GM23338 (cell line): Measurements from ENCODE around the gene IGF1R. TPM values are rescaled to one million over a fixed set of nuclear protein-coding genes. Genes with fewer than 3 reads are reported as not detected.

Source experiments
- ATAC-seq: fragments of 200-7000 bp; cut with Tn5 transposase; 3 replicates; pipeline ENCODE4 v1.9.1; 2020
- DNase-seq: peaks from one replicate; pipeline ENCODE4 v3.0.0-alpha.2; 2015; ENCODE audit warnings: low spot score
- H2AFZ ChIP-seq: fragments of 200-600 bp; sonication (generic); 2 replicates; pipeline ENCODE4 v1.8.0; 2016; ENCODE audit warnings: antibody characterized with exemption, mild to moderate bottlenecking, moderate library complexity
- H3F3A ChIP-seq: fragments of 200-600 bp; sonication (generic); replicated peaks from 2 replicates; pipeline ENCODE4 v1.8.0; 2017; ENCODE audit warnings: antibody characterized with exemption, mixed run types, low read depth
- H3K27ac ChIP-seq: fragments of 200-600 bp; sonication (generic); 2 replicates; pipeline ENCODE4 v1.6.1; 2016; ENCODE audit warnings: low read depth
- H3K27me3 ChIP-seq: fragments of 200-600 bp; sonication (generic); 2 replicates; pipeline ENCODE4 v1.8.0; 2016; ENCODE audit warnings: mild to moderate bottlenecking, mixed run types, moderate library complexity; ENCODE audit not compliant: insufficient read depth
- H3K36me3 ChIP-seq: fragments of 200-600 bp; sonication (generic); 2 replicates; pipeline ENCODE4 v1.8.0; 2016; ENCODE audit warnings: mild to moderate bottlenecking; ENCODE audit not compliant: insufficient read depth
- H3K4me1 ChIP-seq: fragments of 200-600 bp; sonication (generic); 2 replicates; pipeline ENCODE4 v1.8.0; 2016; ENCODE audit warnings: mild to moderate bottlenecking, moderate library complexity; ENCODE audit not compliant: insufficient read depth
- H3K4me2 ChIP-seq: fragments of 200-600 bp; sonication (generic); 2 replicates; pipeline ENCODE4 v1.7.1; 2017; ENCODE audit warnings: mixed run types
- H3K4me3 ChIP-seq: fragments of 200-600 bp; sonication (generic); 2 replicates; pipeline ENCODE4 v1.6.1; 2016; ENCODE audit warnings: mixed run types
- H3K79me2 ChIP-seq: fragments of 200-600 bp; sonication (generic); replicated peaks from 2 replicates; pipeline ENCODE4 v1.8.0; 2017; ENCODE audit warnings: mild to moderate bottlenecking; ENCODE audit not compliant: insufficient read depth
- H3K9me2 ChIP-seq: fragments of 200-600 bp; sonication (generic); 2 replicates; pipeline ENCODE4 v1.8.0; 2017; ENCODE audit not compliant: insufficient read depth
- H4K20me1 ChIP-seq: fragments of 200-600 bp; sonication (generic); replicated peaks from 2 replicates; pipeline ENCODE4 v1.8.0; 2017; ENCODE audit warnings: mild to moderate bottlenecking; ENCODE audit not compliant: insufficient read depth
- H3K27ac Mint-ChIP-seq: 2 replicates; pipeline ENCODE4 v1.8.0; 2020; ENCODE audit warnings: inconsistent platforms, mild to moderate bottlenecking, moderate library complexity, mixed read lengths
- H3K27me3 Mint-ChIP-seq: 3 replicates; pipeline ENCODE4 v1.8.0; 2022; ENCODE audit warnings: low read depth, mild to moderate bottlenecking, moderate library complexity, mixed read lengths, inconsistent platforms; ENCODE audit not compliant: insufficient read depth, poor library complexity
- H3K36me3 Mint-ChIP-seq: 3 replicates; pipeline ENCODE4 v1.8.0; 2021; ENCODE audit warnings: low read depth, mild to moderate bottlenecking, inconsistent platforms, moderate library complexity, mixed read lengths
- H3K4me1 Mint-ChIP-seq: 3 replicates; pipeline ENCODE4 v1.8.0; 2020; ENCODE audit warnings: mild to moderate bottlenecking, inconsistent platforms, mixed read lengths
- H3K4me3 Mint-ChIP-seq: 3 replicates; pipeline ENCODE4 v1.8.0; 2021; ENCODE audit warnings: moderate library complexity, mild to moderate bottlenecking, inconsistent platforms, mixed read lengths
- H3K9me3 Mint-ChIP-seq: 3 replicates; pipeline ENCODE4 v1.8.0; 2020; ENCODE audit warnings: moderate library complexity, mild to moderate bottlenecking, inconsistent platforms, mixed read lengths
- CREB1 ChIP-seq: fragments of 250-450 bp; sonication (Bioruptor Pico); IDR thresholded peaks from 2 replicates; pipeline ENCODE4 v1.5.0; 2020; ENCODE audit warnings: low read depth, mild to moderate bottlenecking, moderate library complexity
- ETS1 ChIP-seq: IDR thresholded peaks from 2 replicates; pipeline ENCODE4 v1.6.1; 2016; ENCODE audit warnings: antibody characterized with exemption
- EZH2 ChIP-seq: fragments of 200-600 bp; sonication (generic); IDR thresholded peaks from one replicate; pipeline ENCODE4 v1.8.0; 2017; ENCODE audit warnings: antibody characterized with exemption, mild to moderate bottlenecking, low read depth; ENCODE audit not compliant: unreplicated experiment
- EZH2phosphoT487 ChIP-seq: fragments of 200-600 bp; sonication (generic); IDR thresholded peaks from one replicate; pipeline ENCODE4 v1.8.1; 2018; ENCODE audit warnings: antibody characterized with exemption; ENCODE audit not compliant: unreplicated experiment
- JUNB ChIP-seq: IDR thresholded peaks from one replicate; pipeline ENCODE4 v1.6.1; 2016; ENCODE audit warnings: antibody characterized with exemption; ENCODE audit not compliant: unreplicated experiment
- NANOG ChIP-seq: IDR thresholded peaks from 2 replicates; pipeline ENCODE4 v1.6.1; 2016; ENCODE audit warnings: antibody characterized with exemption, borderline replicate concordance
- POLR2AphosphoS5 ChIP-seq: IDR thresholded peaks from 2 replicates; pipeline ENCODE4 v1.6.1; 2016; ENCODE audit warnings: antibody characterized with exemption, low read depth
- STAT1 ChIP-seq: IDR thresholded peaks from one replicate; pipeline ENCODE4 v1.6.1; 2016; ENCODE audit warnings: antibody characterized with exemption; ENCODE audit not compliant: unreplicated experiment
- ZNF114 ChIP-seq: fragments of 250-450 bp; sonication (Bioruptor Pico); IDR thresholded peaks from 2 replicates; pipeline ENCODE4 v1.5.0; 2020; ENCODE audit warnings: mild to moderate bottlenecking, moderate library complexity
- ZNF331 ChIP-seq: fragments of 250-450 bp; sonication (Bioruptor Pico); IDR thresholded peaks from 2 replicates; pipeline ENCODE4 v1.5.0; 2020; ENCODE audit warnings: low read depth, mild to moderate bottlenecking, moderate library complexity
- ZNF462 ChIP-seq: fragments of 250-450 bp; sonication (Bioruptor Pico); IDR thresholded peaks from 2 replicates; pipeline ENCODE4 v1.5.0; 2020; ENCODE audit warnings: mild to moderate bottlenecking, moderate library complexity
- polyA plus RNA-seq: library from polyadenylated mRNA; unstranded; fragments of >200 nt; fragmentation: Nextera tagmentation; extraction: Ambion mirVana; gene quantifications from 2 replicates; pipeline ENCODE4 v1.2.1, GENCODE V29; 2016
- total RNA-seq: library from RNA; depleted of rRNA; stranded (reverse); fragments of >200 nt; shearing (Covaris generic); gene quantifications from 2 replicates; pipeline ENCODE4 v1.2.3, GENCODE V29; 2014
- TF ChIP-seq, protein P1 (sequence below): IDR thresholded peaks from one replicate; pipeline ENCODE4 v1.6.1; 2018; ENCODE audit warnings: antibody characterized with exemption; ENCODE audit not compliant: unreplicated experiment
- TF ChIP-seq, protein P2 (sequence below), 2 experiments: fragments of 200-600 bp in 1 of 2; sonication (generic) in 1 of 2; conservative IDR thresholded peaks; 2 replicates each; pipeline versions ENCODE4 v1.5.1 to v1.6.1; 2016 to 2017; ENCODE audit warnings: antibody characterized with exemption in 2 of 2, low read depth in 2 of 2, mild to moderate bottlenecking in 2 of 2, moderate library complexity in 1 of 2

IGF1R gene
- total and polyA plus RNA-seq, 2 experiments from 2014 or later = 20.4 to 92.2 TPM

DNA sequence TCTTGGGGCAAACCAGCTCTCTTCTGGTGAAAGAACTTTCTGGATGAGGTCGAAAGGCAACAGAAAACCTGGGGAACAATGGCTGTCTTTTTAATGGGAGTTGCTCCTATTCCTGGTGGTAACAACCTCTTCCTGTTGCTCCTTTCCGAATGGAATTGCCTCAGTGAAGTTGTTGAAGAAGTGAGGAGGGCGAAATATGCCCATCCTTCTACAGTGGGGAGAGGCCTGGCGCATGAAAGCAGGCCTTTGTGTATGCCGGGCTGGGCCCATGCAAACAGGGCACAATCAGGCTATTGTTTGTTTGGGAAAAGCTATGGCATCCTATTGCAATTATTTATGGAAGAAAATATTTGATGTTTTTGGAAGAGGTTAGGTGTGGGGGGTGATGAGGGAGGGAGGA, 166.9 kb downstream of the IGF1R start:
- H2AFZ ChIP-seq = no peak overlapping the region
- peaks cover 62% of the 10 kb centered on the region for H3K4me1 ChIP-seq
- H3K27ac ChIP-seq = no peak overlapping the region
- Mint-ChIP-seq H3K27me3 (peaks cover 16% of the 10 kb centered on the region), H3K36me3 (no peaks in the 10 kb centered on the region; the same call in 2 of the 3 replicates), H3K4me3 (no peak overlapping the region), H3K4me1 (peaks cover 62% of the 10 kb centered on the region), H3K9me3 (peaks cover 2% of the 10 kb centered on the region; the same call in 1 of the 3 replicates), H3K27ac (no peak overlapping the region)
- H3K4me3 ChIP-seq = no peak overlapping the region
- DNase-seq (no peak), ATAC-seq (no peak)
- no peak overlapping the region for H3K4me2 ChIP-seq
- no peaks in the 10 kb centered on the region for H3K36me3 ChIP-seq
- H3K27me3 ChIP-seq = no peaks in the 10 kb centered on the region
- peaks cover 10% of the 10 kb centered on the region; the same call in 1 of the 2 replicates for H4K20me1 ChIP-seq
- H3K79me2 ChIP-seq = peaks cover 98% of the 10 kb centered on the region
- no peaks in the 10 kb centered on the region for H3F3A ChIP-seq
- H3K9me2 ChIP-seq = peaks cover 10% of the 10 kb centered on the region
- no peak for TF ChIP-seq ZNF114
- TF ChIP-seq ZNF331 (CRISPR knock-in tag) = no peak
- TF ChIP-seq, protein P1, sequence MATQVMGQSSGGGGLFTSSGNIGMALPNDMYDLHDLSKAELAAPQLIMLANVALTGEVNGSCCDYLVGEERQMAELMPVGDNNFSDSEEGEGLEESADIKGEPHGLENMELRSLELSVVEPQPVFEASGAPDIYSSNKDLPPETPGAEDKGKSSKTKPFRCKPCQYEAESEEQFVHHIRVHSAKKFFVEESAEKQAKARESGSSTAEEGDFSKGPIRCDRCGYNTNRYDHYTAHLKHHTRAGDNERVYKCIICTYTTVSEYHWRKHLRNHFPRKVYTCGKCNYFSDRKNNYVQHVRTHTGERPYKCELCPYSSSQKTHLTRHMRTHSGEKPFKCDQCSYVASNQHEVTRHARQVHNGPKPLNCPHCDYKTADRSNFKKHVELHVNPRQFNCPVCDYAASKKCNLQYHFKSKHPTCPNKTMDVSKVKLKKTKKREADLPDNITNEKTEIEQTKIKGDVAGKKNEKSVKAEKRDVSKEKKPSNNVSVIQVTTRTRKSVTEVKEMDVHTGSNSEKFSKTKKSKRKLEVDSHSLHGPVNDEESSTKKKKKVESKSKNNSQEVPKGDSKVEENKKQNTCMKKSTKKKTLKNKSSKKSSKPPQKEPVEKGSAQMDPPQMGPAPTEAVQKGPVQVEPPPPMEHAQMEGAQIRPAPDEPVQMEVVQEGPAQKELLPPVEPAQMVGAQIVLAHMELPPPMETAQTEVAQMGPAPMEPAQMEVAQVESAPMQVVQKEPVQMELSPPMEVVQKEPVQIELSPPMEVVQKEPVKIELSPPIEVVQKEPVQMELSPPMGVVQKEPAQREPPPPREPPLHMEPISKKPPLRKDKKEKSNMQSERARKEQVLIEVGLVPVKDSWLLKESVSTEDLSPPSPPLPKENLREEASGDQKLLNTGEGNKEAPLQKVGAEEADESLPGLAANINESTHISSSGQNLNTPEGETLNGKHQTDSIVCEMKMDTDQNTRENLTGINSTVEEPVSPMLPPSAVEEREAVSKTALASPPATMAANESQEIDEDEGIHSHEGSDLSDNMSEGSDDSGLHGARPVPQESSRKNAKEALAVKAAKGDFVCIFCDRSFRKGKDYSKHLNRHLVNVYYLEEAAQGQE = no peak
- TF ChIP-seq EZH2 = no peak
- no peak for TF ChIP-seq NANOG
- no peak for TF ChIP-seq POLR2AphosphoS5
- TF ChIP-seq CREB1 (CRISPR knock-in tag) = no peak
- no peak for TF ChIP-seq STAT1
- TF ChIP-seq, protein P2, sequence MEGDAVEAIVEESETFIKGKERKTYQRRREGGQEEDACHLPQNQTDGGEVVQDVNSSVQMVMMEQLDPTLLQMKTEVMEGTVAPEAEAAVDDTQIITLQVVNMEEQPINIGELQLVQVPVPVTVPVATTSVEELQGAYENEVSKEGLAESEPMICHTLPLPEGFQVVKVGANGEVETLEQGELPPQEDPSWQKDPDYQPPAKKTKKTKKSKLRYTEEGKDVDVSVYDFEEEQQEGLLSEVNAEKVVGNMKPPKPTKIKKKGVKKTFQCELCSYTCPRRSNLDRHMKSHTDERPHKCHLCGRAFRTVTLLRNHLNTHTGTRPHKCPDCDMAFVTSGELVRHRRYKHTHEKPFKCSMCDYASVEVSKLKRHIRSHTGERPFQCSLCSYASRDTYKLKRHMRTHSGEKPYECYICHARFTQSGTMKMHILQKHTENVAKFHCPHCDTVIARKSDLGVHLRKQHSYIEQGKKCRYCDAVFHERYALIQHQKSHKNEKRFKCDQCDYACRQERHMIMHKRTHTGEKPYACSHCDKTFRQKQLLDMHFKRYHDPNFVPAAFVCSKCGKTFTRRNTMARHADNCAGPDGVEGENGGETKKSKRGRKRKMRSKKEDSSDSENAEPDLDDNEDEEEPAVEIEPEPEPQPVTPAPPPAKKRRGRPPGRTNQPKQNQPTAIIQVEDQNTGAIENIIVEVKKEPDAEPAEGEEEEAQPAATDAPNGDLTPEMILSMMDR (conservative IDR thresholded peaks at IDR 0.05; ENCODE audit: low read depth in 2 of 2) = no peak
- TF ChIP-seq JUNB = no peak
- no peak for TF ChIP-seq ZNF462 (CRISPR knock-in tag)
- no peak for TF ChIP-seq EZH2phosphoT487
- TF ChIP-seq ETS1 = no peak
